ENCODE data around the gene USP35.

The USP35 gene

DNA sequence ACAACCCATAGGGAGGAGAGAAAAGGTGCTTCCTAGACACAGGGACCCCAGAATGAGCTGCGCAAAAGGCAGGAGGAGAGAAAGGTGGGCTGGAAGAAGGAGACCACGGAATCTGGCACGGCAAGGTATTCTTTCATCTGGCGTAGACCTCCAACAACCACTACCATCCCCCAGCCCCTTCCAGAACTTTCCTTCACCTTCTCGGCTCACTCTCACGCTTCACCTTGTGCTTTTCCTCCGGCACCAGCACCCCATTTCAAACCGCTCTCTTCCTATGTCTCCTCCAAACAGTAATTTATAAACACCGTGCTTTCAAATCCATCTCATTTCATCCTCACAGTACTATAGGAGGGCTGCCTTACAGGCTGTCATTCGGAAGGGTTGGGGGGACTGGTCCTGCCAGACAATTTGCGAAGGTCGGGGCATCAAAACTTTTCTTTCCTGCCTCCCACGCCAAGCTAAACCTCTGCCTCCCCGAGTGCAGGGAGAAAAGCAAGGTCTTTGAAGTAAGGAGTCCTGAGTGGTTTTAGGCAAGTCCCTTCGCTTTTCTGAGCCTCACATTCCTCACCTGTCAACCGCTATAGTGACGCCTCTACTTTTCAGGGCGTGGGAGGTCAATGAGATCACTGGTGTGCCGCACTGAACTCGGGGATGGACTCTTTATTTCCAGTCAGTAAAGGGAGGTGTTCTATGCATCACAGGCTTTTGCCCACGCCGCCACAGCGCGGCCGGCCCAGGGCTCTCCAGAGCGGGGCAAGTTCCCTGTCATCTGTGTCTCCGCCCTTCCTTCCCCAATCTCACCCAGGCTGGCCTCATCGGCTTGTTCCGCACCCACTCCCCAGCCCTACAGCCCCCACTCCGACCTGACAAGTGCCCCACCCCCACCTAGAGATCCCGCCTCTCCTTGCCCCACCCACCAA lies 1.1 kb upstream of the USP35 start:
- Histone ChIP-seq H3K36me3 (ENCODE audit: insufficient read depth, low read length) (no peaks in the 10 kb centered on the region), H3K9me2 (replicated peaks; ENCODE audit: low read depth, low read length) (no peaks in the 10 kb centered on the region), H3K9ac (ENCODE audit: low read depth, low read length, poor library complexity, severe bottlenecking) (peak overlapping the region; percentile 75), H2AFZ (ENCODE audit: low read length) (peak overlapping the region; percentile 84), H3K4me1 (ENCODE audit: insufficient read depth, low read length, poor library complexity, severe bottlenecking) (peaks cover 34% of the 10 kb centered on the region), H4K20me1 (ENCODE audit: insufficient read depth, low read length, poor library complexity, severe bottlenecking) (no peaks in the 10 kb centered on the region), H3K4me3 (ENCODE audit: low read length, poor library complexity, severe bottlenecking) (peak overlapping the region; percentile 87), H3K9me3 (ENCODE audit: insufficient read depth, low read depth, low read length) (no peaks in the 10 kb centered on the region), H3K4me2 (ENCODE audit: low read depth, low read length, poor library complexity, severe bottlenecking) (peak overlapping the region; percentile 90), H3K79me2 (ENCODE audit: insufficient read depth, low read length) (peaks cover 18% of the 10 kb centered on the region; the same call in 1 of the 2 replicates), H3K27me3 (ENCODE audit: insufficient read depth, low read length, poor library complexity, severe bottlenecking) (no peaks in the 10 kb centered on the region), H3F3A (ENCODE audit: low read depth) (no peaks in the 10 kb centered on the region)
- no peak for TF ChIP-seq EZH2phosphoT487 (IDR thresholded peaks at IDR 0.05; ENCODE audit: borderline replicate concordance)
- TF ChIP-seq, protein P1, sequence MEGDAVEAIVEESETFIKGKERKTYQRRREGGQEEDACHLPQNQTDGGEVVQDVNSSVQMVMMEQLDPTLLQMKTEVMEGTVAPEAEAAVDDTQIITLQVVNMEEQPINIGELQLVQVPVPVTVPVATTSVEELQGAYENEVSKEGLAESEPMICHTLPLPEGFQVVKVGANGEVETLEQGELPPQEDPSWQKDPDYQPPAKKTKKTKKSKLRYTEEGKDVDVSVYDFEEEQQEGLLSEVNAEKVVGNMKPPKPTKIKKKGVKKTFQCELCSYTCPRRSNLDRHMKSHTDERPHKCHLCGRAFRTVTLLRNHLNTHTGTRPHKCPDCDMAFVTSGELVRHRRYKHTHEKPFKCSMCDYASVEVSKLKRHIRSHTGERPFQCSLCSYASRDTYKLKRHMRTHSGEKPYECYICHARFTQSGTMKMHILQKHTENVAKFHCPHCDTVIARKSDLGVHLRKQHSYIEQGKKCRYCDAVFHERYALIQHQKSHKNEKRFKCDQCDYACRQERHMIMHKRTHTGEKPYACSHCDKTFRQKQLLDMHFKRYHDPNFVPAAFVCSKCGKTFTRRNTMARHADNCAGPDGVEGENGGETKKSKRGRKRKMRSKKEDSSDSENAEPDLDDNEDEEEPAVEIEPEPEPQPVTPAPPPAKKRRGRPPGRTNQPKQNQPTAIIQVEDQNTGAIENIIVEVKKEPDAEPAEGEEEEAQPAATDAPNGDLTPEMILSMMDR (conservative IDR thresholded peaks at IDR 0.05; ENCODE audit: low read length), result no peak

DNA sequence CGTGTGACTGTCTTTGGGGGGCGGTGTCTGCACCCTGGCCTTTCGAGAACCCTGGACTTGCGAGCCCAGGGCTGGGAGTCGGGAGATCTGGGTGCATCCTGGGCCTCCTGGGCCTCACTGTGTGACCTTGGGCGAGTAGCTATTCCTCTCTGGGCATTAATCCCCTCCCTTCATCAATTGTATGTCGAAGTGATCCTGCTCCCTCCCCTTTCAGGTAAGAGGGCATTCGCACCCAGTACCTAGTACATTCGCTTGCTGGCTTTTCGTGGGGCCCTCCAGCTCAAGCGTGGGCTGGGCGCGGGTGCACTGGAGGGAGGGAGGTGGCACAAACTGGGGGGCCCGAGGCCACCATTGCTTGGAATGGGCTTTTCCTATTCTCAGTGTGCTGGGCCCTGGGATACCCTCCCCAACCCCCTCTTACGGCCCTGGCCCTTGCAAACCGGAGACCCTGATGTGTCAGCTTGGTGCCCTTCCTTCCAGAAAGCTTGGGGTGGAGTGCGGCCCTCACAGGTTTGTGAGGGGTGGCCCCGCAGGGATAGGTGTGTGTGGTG lies 530 bp downstream of the USP35 start:
- no peaks in the 10 kb centered on the region for H3F3A ChIP-seq (ENCODE audit: low read depth)
- peaks cover 18% of the 10 kb centered on the region; the same call in 1 of the 2 replicates for H3K79me2 ChIP-seq (ENCODE audit: insufficient read depth, low read length)
- H2AFZ ChIP-seq (ENCODE audit: low read length), result peak overlapping the region; percentile 85
- no peaks in the 10 kb centered on the region for H4K20me1 ChIP-seq (ENCODE audit: insufficient read depth, low read length, poor library complexity, severe bottlenecking)
- H3K27me3 ChIP-seq (ENCODE audit: insufficient read depth, low read length, poor library complexity, severe bottlenecking), result no peaks in the 10 kb centered on the region
- no peaks in the 10 kb centered on the region for H3K36me3 ChIP-seq (ENCODE audit: insufficient read depth, low read length)
- peaks cover 48% of the 10 kb centered on the region for H3K4me1 ChIP-seq (ENCODE audit: insufficient read depth, low read length, poor library complexity, severe bottlenecking)
- H3K4me2 ChIP-seq (ENCODE audit: low read depth, low read length, poor library complexity, severe bottlenecking), result peak overlapping the region; percentile 92
- peak overlapping the region; percentile 87 for H3K4me3 ChIP-seq (ENCODE audit: low read length, poor library complexity, severe bottlenecking)
- TF ChIP-seq, protein P1 (conservative IDR thresholded peaks at IDR 0.05; ENCODE audit: low read length), result no peak
- TF ChIP-seq EZH2phosphoT487 (IDR thresholded peaks at IDR 0.05; ENCODE audit: borderline replicate concordance), result no peak
- H3K9me2 ChIP-seq (replicated peaks; ENCODE audit: low read depth, low read length), result no peaks in the 10 kb centered on the region
- no peaks in the 10 kb centered on the region for H3K9me3 ChIP-seq (ENCODE audit: insufficient read depth, low read depth, low read length)
- peak overlapping the region; percentile 75 for H3K9ac ChIP-seq (ENCODE audit: low read depth, low read length, poor library complexity, severe bottlenecking)

DNA sequence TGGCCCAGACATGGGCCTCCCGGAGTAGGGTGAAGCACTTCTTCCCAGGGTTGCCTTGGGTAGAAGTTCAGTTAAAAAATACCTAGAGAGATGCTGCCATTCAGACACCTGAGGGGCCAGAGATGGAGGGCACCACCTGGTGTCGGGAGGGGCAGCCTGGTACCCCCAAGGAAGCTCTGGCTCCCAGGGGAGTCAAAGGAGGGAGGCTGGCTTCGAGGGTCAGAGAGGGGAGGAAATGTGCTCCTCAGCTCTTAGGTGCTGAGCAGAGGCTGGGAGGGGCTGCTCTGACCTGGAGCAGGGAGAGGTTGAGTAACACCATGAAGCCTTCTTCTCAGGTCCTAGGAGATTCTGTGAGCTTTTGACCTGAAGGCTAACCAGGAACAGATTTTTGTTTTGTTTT lies 1.1 kb downstream of the USP35 start:
- Histone ChIP-seq H3F3A (ENCODE audit: low read depth) (no peaks in the 10 kb centered on the region), H3K4me1 (ENCODE audit: insufficient read depth, low read length, poor library complexity, severe bottlenecking) (peaks cover 53% of the 10 kb centered on the region), H4K20me1 (ENCODE audit: insufficient read depth, low read length, poor library complexity, severe bottlenecking) (no peaks in the 10 kb centered on the region), H3K4me3 (ENCODE audit: low read length, poor library complexity, severe bottlenecking) (peak overlapping the region; percentile 87), H3K36me3 (ENCODE audit: insufficient read depth, low read length) (no peaks in the 10 kb centered on the region), H3K9me2 (replicated peaks; ENCODE audit: low read depth, low read length) (no peaks in the 10 kb centered on the region), H3K9me3 (ENCODE audit: insufficient read depth, low read depth, low read length) (no peaks in the 10 kb centered on the region), H3K4me2 (ENCODE audit: low read depth, low read length, poor library complexity, severe bottlenecking) (peak overlapping the region; percentile 92), H3K27me3 (ENCODE audit: insufficient read depth, low read length, poor library complexity, severe bottlenecking) (no peaks in the 10 kb centered on the region), H3K79me2 (ENCODE audit: insufficient read depth, low read length) (peaks cover 18% of the 10 kb centered on the region; the same call in 1 of the 2 replicates), H2AFZ (ENCODE audit: low read length) (no peak overlapping the region), H3K9ac (ENCODE audit: low read depth, low read length, poor library complexity, severe bottlenecking) (peak overlapping the region; percentile 75)
- TF ChIP-seq, protein P1 (conservative IDR thresholded peaks at IDR 0.05; ENCODE audit: low read length), result no peak
- TF ChIP-seq EZH2phosphoT487 (IDR thresholded peaks at IDR 0.05; ENCODE audit: borderline replicate concordance), result no peak
